IMR-90 (cell line): ENCODE data around the gene PCID2. TPM values are rescaled to one million over a fixed set of nuclear protein-coding genes. Genes with fewer than 3 reads are reported as not detected.

ENCODE experiments used
- ATAC-seq: fragments of 200-7000 bp; cut with Tn5 transposase; 2 replicates; pipeline ENCODE4 v1.9.1; 2020; ENCODE audit warnings: low read depth, mild to moderate bottlenecking, moderate library complexity
- BruUV-seq: library from RNA; stranded (reverse); fragments of 400-500 nt; replicated peaks from 2 replicates; lab custom pipeline; 2021; lab: Mats Ljungman, UMichigan
- CTCF ChIA-PET: fragments of 300-600 bp; formaldehyde crosslinking; extraction: SDS; loops from one replicate; lab custom pipeline; 2021; ENCODE audit warnings: antibody characterized with exemption; lab: Yijun Ruan, JAX
- POLR2A ChIA-PET: fragments of 300-600 bp; sonication (Branson Sonifier 250); formaldehyde crosslinking; loops from one replicate; lab custom pipeline; 2022; ENCODE audit warnings: antibody characterized with exemption; ENCODE audit not compliant: unreplicated experiment; lab: Charles Lee
- DNase-seq: peaks from one replicate; pipeline ENCODE4 v3.0.0; 2013
- H2AFZ ChIP-seq: replicated peaks from 2 replicates; pipeline ENCODE3; 2013; ENCODE audit warnings: low read length, mild to moderate bottlenecking; ENCODE audit not compliant: poor library complexity
- H2AK5ac ChIP-seq: 2 replicates; pipeline ENCODE4 v1.6.1; 2013; ENCODE audit warnings: low read depth, low read length, inconsistent platforms
- H2AK9ac ChIP-seq: replicated peaks from 2 replicates; pipeline ENCODE3; 2013; ENCODE audit warnings: mild to moderate bottlenecking, low read depth, low read length, moderate library complexity; ENCODE audit not compliant: poor library complexity
- H2BK120ac ChIP-seq: 2 replicates; pipeline ENCODE4 v1.6.1; 2013; ENCODE audit warnings: low read depth, low read length, inconsistent platforms
- H2BK15ac ChIP-seq: 3 replicates; pipeline ENCODE4 v1.6.1; 2013; ENCODE audit warnings: low read depth, low read length, inconsistent platforms
- H2BK20ac ChIP-seq: 2 replicates; pipeline ENCODE4 v1.6.1; 2013; ENCODE audit warnings: low read depth, mild to moderate bottlenecking, inconsistent platforms, low read length, moderate library complexity
- H2BK5ac ChIP-seq: 2 replicates; pipeline ENCODE4 v1.6.1; 2013; ENCODE audit warnings: mild to moderate bottlenecking, low read depth, low read length, inconsistent platforms; ENCODE audit not compliant: poor library complexity, severe bottlenecking
- H3K14ac ChIP-seq: replicated peaks from 2 replicates; pipeline ENCODE4 v1.6.1; 2013; ENCODE audit warnings: low read depth, low read length, inconsistent platforms
- H3K18ac ChIP-seq: 2 replicates; pipeline ENCODE4 v1.6.1; 2013; ENCODE audit warnings: low read depth, low read length, control low read depth
- H3K23ac ChIP-seq: 2 replicates; pipeline ENCODE4 v1.6.1; 2013; ENCODE audit warnings: low read depth, low read length, inconsistent platforms
- H3K27ac ChIP-seq: 2 replicates; pipeline ENCODE4 v1.5.1; 2013; ENCODE audit warnings: mild to moderate bottlenecking, control low read depth, low read length; ENCODE audit not compliant: insufficient read depth
- H3K27me3 ChIP-seq: 2 replicates; pipeline ENCODE4 v1.6.1; 2013; ENCODE audit warnings: low read length; ENCODE audit not compliant: control insufficient read depth, insufficient read depth
- H3K36me3 ChIP-seq: 2 replicates; pipeline ENCODE4 v1.6.1; 2013; ENCODE audit warnings: low read length, mixed read lengths; ENCODE audit not compliant: control insufficient read depth, insufficient read depth
- H3K4ac ChIP-seq: 2 replicates; pipeline ENCODE4 v1.6.1; 2013; ENCODE audit warnings: low read depth, low read length, inconsistent platforms
- H3K4me1 ChIP-seq: 2 replicates; pipeline ENCODE4 v1.6.1; 2013; ENCODE audit warnings: low read length, mixed read lengths; ENCODE audit not compliant: control insufficient read depth, insufficient read depth
- H3K4me2 ChIP-seq: 2 replicates; pipeline ENCODE4 v1.6.1; 2013; ENCODE audit warnings: low read depth, mild to moderate bottlenecking, control low read depth, low read length, moderate library complexity
- H3K4me3 ChIP-seq: 2 replicates; pipeline ENCODE4 v1.5.1; 2013; ENCODE audit warnings: low read depth, mild to moderate bottlenecking, control low read depth, low read length, moderate library complexity; ENCODE audit not compliant: insufficient read depth
- H3K56ac ChIP-seq: 2 replicates; pipeline ENCODE4 v1.6.1; 2013; ENCODE audit warnings: low read length, inconsistent platforms; ENCODE audit not compliant: insufficient read depth; ENCODE audit errors: extremely low read depth
- H3K79me1 ChIP-seq, 2 experiments: 2 replicates each; pipeline ENCODE4 v1.6.1; 2013; ENCODE audit warnings: low read length in 2 of 2, inconsistent platforms in 1 of 2, low read depth in 1 of 2
- H3K9ac ChIP-seq: 2 replicates; pipeline ENCODE4 v1.6.1; 2013; ENCODE audit warnings: low read depth, low read length, control low read depth
- H3K9me1 ChIP-seq: 2 replicates; pipeline ENCODE4 v1.6.1; 2013; ENCODE audit warnings: low read length, inconsistent platforms; ENCODE audit not compliant: insufficient read depth
- H3K9me3 ChIP-seq: 2 replicates; pipeline ENCODE4 v1.6.1; 2013; ENCODE audit warnings: low read length; ENCODE audit not compliant: control insufficient read depth, insufficient read depth
- H4K20me1 ChIP-seq: 2 replicates; pipeline ENCODE4 v1.6.1; 2013; ENCODE audit warnings: low read length, inconsistent platforms; ENCODE audit not compliant: insufficient read depth
- H4K5ac ChIP-seq: 2 replicates; pipeline ENCODE4 v1.6.1; 2013; ENCODE audit warnings: mild to moderate bottlenecking, low read depth, low read length, control low read depth
- H4K8ac ChIP-seq, 2 experiments: 2 replicates each; pipeline ENCODE4 v1.6.1; 2013; ENCODE audit warnings: low read depth in 2 of 2, low read length in 2 of 2, control low read depth in 1 of 2, inconsistent platforms in 1 of 2
- H4K91ac ChIP-seq: 2 replicates; pipeline ENCODE4 v1.6.1; 2013; ENCODE audit warnings: low read depth, low read length, inconsistent platforms; ENCODE audit not compliant: insufficient read depth
- CHD1 ChIP-seq: IDR thresholded peaks from 2 replicates; pipeline ENCODE4 v1.6.1; 2012; ENCODE audit warnings: low read depth, low read length, improper control_type of control experiment
- MXI1 ChIP-seq: IDR thresholded peaks from 2 replicates; pipeline ENCODE4 v1.6.1; 2012; ENCODE audit warnings: low read depth, mild to moderate bottlenecking, low read length, moderate library complexity, borderline replicate concordance
- POLR2A ChIP-seq: IDR thresholded peaks from 2 replicates; pipeline ENCODE4 v1.6.1; 2012; ENCODE audit warnings: mild to moderate bottlenecking, low read depth, low read length
- WGBS, 2 experiments: methylation state at CpG; one replicate each; pipeline versions ENCODE4 v1.1.5 to v1.1.7; 2013; ENCODE audit warnings: missing lambda C conversion rate in 2 of 2; ENCODE audit not compliant: insufficient read length in 1 of 2; ENCODE audit errors: extremely low coverage in 2 of 2; 5-methylcytosine and 5-hydroxymethylcytosine counted together
- dilution Hi-C: fragments of 300-500 bp; cut with HindIII; formaldehyde crosslinking; loops from one replicate; pipeline ENCODE4 v1.14.3; 2018; ENCODE audit warnings: low sequenced_read_pairs; ENCODE audit not compliant: unreplicated experiment
- in situ Hi-C: fragments of 300-500 bp; cut with MboI; formaldehyde crosslinking; loops from 3 replicates; pipeline ENCODE4 v1.14.3; 2019; ENCODE audit warnings: low sequenced_read_pairs, inconsistent platforms, mixed read lengths
- intact Hi-C: fragments of 100-400 bp; cut with micrococcal nuclease; formaldehyde crosslinking; loops from 2 replicates; pipeline ENCODE4 v1.10.0; 2022
- polyA plus RNA-seq, 3 experiments: library from polyadenylated mRNA; depleted of rRNA; stranded (reverse); fragments of >200 nt; gene quantifications; 2 replicates each; pipeline ENCODE4 v1.2.3, GENCODE V29; 2012; ENCODE audit warnings: low replicate concordance in 1 of 3
- total RNA-seq: library from RNA; depleted of rRNA; stranded (reverse); fragments of >200 nt; gene quantifications from 2 replicates; pipeline ENCODE4 v1.2.3, GENCODE V29; 2012

PCID2 gene
- total and polyA plus RNA-seq, 2 of the 4 experiments (the other 2 are of a cell fraction) = 83.5 to 90.9 TPM

DNA sequence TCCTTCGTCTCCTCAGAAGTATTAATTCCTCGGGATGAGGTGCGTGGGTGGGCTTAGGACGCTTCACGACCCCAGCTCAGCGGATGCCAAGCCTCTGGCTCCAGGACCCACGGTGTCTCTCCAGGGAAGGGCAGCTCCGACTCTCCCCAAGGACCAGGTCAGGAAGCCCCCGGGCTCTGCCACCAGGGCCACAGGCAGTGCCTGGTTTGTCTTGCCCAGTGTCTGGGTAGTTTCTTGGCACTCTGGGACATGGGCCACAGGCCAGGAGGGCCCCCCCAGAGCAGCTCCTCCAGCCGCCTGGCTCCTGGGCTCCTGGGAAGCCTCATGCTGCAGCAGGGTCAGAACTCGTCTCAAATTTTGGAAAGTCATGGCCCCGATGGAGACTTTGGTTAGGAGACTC, 47.5 kb downstream of the PCID2 start:
- H3K79me1 ChIP-seq = no peaks in the 10 kb centered on the region
- H2AK9ac ChIP-seq = no peak overlapping the region
- H3K23ac ChIP-seq = no peak overlapping the region
- no peaks in the 10 kb centered on the region for H3K36me3 ChIP-seq
- no peak overlapping the region for H4K8ac ChIP-seq
- DNase-seq (no peak), ATAC-seq (no peak)
- dilution Hi-C loops (no loop called here), in situ Hi-C loops (no loop called here), intact Hi-C loops (no loop called here)
- peaks cover 3% of the 10 kb centered on the region; the same call in 1 of the 2 replicates for H3K4me1 ChIP-seq
- no peaks in the 10 kb centered on the region for H3K27me3 ChIP-seq
- no peak overlapping the region for H3K18ac ChIP-seq
- H3K27ac ChIP-seq = no peak overlapping the region
- no peak overlapping the region for H3K4me3 ChIP-seq
- ChIA-PET CTCF (no interaction called here), POLR2A (no interaction called here)
- H2BK5ac ChIP-seq = no peak overlapping the region
- H2BK20ac ChIP-seq = no peak overlapping the region
- no peak overlapping the region for H2BK120ac ChIP-seq
- TF ChIP-seq MXI1 (no peak), CHD1 (no peak), POLR2A (no peak)
- no peaks in the 10 kb centered on the region for H4K20me1 ChIP-seq
- H2BK15ac ChIP-seq = no peak overlapping the region
- no peak overlapping the region for H4K91ac ChIP-seq
- no peaks in the 10 kb centered on the region for H3K9me1 ChIP-seq
- BruUV-seq = no TSS peak
- H3K9me3 ChIP-seq = no peaks in the 10 kb centered on the region
- no peak overlapping the region for H3K4me2 ChIP-seq
- no peak overlapping the region for H3K14ac ChIP-seq
- no peak overlapping the region for H3K56ac ChIP-seq
- H2AK5ac ChIP-seq = no peak overlapping the region
- 86% methylated on average over 10 of the region's 12 CpGs; no CpG with 5 or more reads in 1 of the 2 experiments for WGBS, 2 experiments
- H3K4ac ChIP-seq = no peak overlapping the region; the same call in 1 of the 2 replicates
- no peak overlapping the region for H4K5ac ChIP-seq
- no peak overlapping the region for H2AFZ ChIP-seq
- no peak overlapping the region for H3K9ac ChIP-seq
